Measurements from ENCODE around the gene BGLAP. TPM values are rescaled to one million over a fixed set of nuclear protein-coding genes. Genes with fewer than 3 reads are reported as not detected.

Gene BGLAP
- total and polyA plus RNA-seq, 2 of the 13 experiments (the other 11 are each of a cell fraction or from before 2014, with no cell fraction given) = 0.62 to 1.6 TPM

DNA sequence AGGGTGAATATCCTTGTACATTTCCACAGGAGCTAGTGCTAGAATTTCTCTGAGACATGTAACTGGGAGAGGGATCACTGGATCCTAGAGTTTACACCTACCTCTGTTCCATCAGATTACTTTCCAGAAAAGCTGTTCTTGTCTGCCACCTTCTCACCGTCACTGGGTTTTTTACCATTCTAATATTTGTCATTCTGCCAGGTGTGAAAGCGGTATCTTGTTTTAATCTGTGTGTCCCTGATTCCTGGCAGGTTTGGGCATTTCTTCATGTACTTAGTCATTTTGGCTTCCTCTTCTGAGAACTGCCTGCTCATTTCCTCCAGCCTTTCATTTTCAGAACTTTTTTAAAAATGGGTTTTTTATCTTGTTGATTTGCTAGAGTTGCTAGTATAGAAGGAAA, 24.1 kb upstream of the BGLAP start (continued):
- no peak for TF ChIP-seq ZNF33A (CRISPR knock-in tag; IDR thresholded peaks at IDR 0.05; ENCODE audit: borderline replicate concordance)
- TF ChIP-seq, protein P1, sequence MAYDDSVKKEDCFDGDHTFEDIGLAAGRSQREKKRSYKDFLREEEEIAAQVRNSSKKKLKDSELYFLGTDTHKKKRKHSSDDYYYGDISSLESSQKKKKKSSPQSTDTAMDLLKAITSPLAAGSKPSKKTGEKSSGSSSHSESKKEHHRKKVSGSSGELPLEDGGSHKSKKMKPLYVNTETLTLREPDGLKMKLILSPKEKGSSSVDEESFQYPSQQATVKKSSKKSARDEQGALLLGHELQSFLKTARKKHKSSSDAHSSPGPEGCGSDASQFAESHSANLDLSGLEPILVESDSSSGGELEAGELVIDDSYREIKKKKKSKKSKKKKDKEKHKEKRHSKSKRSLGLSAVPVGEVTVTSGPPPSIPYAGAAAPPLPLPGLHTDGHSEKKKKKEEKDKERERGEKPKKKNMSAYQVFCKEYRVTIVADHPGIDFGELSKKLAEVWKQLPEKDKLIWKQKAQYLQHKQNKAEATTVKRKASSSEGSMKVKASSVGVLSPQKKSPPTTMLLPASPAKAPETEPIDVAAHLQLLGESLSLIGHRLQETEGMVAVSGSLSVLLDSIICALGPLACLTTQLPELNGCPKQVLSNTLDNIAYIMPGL (CRISPR knock-in tag; IDR thresholded peaks at IDR 0.05; ENCODE audit: borderline replicate concordance in 1 of 2, low read depth in 1 of 2) = no peak

DNA sequence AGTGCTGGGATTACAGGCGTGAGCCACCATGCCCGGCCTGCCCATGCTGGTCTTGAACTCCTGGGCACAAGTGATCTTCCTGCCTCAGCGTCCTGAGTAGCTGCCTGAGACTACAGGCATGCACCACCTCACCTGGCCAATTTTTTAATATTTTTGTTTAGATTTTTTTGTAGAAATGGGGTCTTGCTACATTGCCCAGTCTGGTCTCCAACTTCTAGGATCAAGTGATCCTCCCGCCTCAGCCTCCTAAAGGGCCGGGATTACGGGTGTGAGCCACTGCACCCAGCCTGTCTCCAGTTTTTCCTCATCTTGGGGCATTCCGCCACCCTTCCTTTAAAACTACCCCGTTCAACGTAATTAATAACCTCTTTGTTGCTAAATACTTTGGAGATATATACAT, 21.8 kb upstream of the BGLAP start:
- 96% methylated on average over 9 of the region's 9 CpGs for WGBS (ENCODE audit: low lambda C conversion rate)
- no peak overlapping the region for H3K9ac ChIP-seq (ENCODE audit: insufficient read depth, low read depth, low read length)
- H3K9me3 ChIP-seq (ENCODE audit: low read length) = no peaks in the 10 kb centered on the region
- peaks cover 26% of the 10 kb centered on the region for H3K4me1 ChIP-seq (ENCODE audit: insufficient read depth, low read length)
- DNase-seq (ENCODE audit: low spot score) (no peak), ATAC-seq (no peak), FAIRE-seq (no peak)
- in situ Hi-C loops (cut with HindIII; ENCODE audit: extremely low pct_ligation_motif_present, low pct_unique_long_range_greater_than_20kb) = no loop called here
- no peak overlapping the region for H3K27ac ChIP-seq (ENCODE audit: extremely low read length, insufficient read depth, low read length)
- H3K4me2 ChIP-seq (ENCODE audit: low read depth, low read length) = no peak overlapping the region
- no peak overlapping the region for H2AFZ ChIP-seq (ENCODE audit: low read length)
- peak; percentile 68; the same call in 1 of the 2 replicates for TF ChIP-seq ZNF121 (CRISPR knock-in tag; IDR thresholded peaks at IDR 0.05)
- no peak for TF ChIP-seq ZMYM4 (CRISPR knock-in tag; IDR thresholded peaks at IDR 0.05)
- no peak overlapping the region for H3K4me3 ChIP-seq (replicated peaks in 1 of 3; ENCODE audit: insufficient read depth in 1 of 3, low read depth in 2 of 3, low read length in 3 of 3)
- POLR2A ChIA-PET = interaction anchor here (1.3 kb wide), 1 partner anchor 27 kb away, joined by 4 read pairs; the partner anchor contains the start of gene SLC25A44
- no peaks in the 10 kb centered on the region for H3K27me3 ChIP-seq (ENCODE audit: control insufficient read depth in 1 of 2, insufficient read depth in 2 of 2, low read length in 2 of 2)
- CTCF ChIA-PET (ENCODE audit: low intra/inter-chr PET ratio, low total read pairs) = no interaction called here
- no peaks in the 10 kb centered on the region for H4K20me1 ChIP-seq (ENCODE audit: insufficient read depth, low read length)
- BruUV-seq (replicated peaks) = no TSS peak
- intact Hi-C loops (cut with micrococcal nuclease; ENCODE audit: unreplicated experiment) = no loop called here
- peaks cover 12% of the 10 kb centered on the region for H3K79me2 ChIP-seq (ENCODE audit: insufficient read depth, low read length)
- H3K36me3 ChIP-seq (replicated peaks in 1 of 2; ENCODE audit: control insufficient read depth in 1 of 2, insufficient read depth in 2 of 2, low read length in 2 of 2) = peaks cover 16 to 33% of the 10 kb centered on the region in 2 experiments; a peak in 4 of 5 replicates

Measured in HepG2 (cell line).